NCI-H2029 (cell line): ENCODE measurements around the gene TGFB2.
A peak's percentile ranks its signal among the peaks of the same experiment; 100 is the strongest.

Experiments
- DNase-seq: peaks from one replicate; lab custom pipeline; 2025; lab: John Stamatoyannopoulos, UW

TGFB2 gene

GRCh38 chr1:218362418-218363076 is 17.4 kb downstream of the TGFB2 start:
- DNase-seq, result no peak

GRCh38 chr1:218363141-218363540 is 18.0 kb downstream of the TGFB2 start:
- no peak for DNase-seq

DNA sequence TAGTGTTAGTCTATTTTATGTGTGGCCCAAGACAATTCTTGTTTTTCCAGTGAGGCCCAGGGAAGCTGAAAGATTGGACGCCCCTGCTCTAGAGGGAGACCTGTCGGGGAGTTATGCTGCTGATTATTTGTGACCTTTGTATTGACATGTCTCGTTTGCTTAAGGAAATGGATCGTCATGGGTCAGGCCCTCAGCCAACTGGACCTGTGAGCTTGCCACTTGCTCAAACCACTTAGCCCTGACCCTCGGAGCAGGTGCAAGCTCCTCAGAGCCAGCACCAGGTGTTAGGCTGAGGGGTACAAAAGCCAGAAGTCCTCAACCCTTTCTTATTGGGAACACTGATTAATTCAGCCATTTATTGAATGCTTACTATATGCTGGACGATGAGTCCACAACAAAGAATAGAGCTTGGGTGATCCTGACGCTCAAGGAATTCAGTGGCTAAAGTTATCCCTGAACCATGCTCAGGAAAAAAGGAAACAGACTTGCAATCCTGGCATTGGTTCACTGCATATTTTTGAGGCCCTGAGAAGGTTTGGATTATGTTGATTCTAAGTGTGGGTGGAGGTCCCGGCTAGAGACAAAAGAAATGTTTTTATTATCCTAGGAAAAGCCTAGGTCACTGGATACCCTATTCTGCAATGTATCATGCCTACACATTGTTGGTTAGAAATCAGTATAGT is 19.0 kb downstream of the TGFB2 start:
- DNase-seq, result peak; percentile 24

DNA sequence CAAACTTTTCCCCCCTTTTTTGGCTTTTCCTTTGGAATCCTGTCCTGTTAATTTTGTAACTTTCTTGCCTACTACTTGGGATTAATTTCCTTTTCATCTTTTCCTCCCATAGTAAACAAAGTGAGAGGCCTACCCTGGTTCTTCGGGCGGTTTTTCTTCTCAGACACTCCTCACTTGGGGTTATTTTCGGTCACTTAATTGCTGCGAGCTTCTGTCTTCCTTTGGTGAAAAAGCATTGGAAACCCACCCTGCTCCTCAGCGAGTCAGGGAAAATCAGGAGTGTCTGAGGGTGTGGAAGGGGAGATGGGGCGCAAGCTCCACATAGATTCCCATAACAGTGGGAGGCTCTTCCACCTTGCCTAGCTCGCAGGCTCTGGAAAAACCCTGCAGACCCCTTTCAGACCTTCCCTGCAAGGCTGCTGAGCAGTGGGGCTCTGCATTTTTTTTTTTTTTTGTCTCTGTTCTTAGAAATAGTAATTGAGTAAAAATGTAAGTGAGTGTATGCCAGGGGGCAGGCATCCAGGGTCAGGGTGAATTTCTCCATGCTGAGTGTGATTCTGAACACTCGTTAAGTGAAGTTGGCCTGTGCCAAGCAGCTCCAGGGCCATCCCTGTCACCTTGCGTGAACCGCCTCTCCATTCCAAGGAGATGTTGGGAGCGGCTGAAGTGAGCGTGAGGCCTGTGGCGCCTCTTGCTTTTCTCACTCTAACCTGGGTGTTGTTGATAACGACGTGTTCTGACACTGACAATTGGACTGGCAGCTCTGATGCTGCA is 20.3 kb downstream of the TGFB2 start:
- DNase-seq, result no peak

DNA sequence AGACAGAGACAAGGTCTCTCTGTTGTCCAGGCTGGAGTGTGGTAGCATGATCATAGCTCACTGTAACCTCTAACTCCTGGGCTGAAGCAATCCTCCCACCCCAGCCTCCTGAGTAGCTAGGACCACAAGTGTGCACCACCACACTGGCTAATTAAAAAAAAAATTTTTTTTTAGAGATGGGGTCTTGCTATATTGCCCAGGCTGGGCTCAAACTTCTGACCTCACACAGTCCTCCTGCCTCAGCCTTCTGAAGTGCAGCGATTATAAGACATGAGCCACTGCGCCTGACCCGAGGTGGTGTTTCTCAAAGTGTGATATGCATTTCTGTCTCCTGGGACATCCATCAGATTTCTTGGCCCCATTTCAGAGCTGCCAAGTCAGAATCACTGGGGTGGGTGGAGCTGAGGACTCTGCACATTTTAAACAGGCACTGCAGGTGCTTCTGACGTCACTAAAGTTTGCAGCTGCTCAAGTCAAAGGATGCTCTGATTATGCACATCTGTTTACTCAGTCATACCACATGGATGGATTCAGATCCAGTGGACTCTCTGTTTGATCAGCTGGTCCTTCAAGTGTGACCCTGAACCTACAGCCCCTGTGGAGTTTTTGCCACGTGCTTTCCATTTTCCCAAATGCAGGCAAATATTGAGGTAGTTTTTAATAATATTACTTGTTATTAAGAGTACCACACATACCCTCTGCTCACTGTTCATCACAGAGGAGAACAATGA is 21.4 kb downstream of the TGFB2 start:
- peak; percentile 88 for DNase-seq

- no peak for DNase-seq
Measured at GRCh38 chr1:218367118-218367517, 22.0 kb downstream of the TGFB2 start.

DNA sequence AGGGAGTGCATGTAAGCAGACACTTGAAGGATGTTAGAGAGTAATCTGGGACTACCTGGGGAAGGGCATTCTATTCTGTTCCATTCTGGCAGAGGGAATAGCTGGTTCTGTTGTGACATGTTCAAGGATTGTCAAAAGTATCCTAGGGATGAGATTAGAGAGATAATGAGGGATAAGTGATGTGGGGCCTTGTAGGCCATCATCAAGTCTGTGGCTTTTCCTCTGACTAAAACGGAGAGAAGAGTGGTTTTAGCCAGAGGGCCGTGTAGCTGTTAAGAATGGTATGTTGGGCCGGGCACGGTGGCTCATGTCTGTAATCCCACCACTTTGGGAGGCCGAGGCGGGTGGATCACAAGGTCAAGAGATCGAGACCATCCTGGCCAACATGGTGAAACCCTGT is 23.6 kb downstream of the TGFB2 start:
- no peak for DNase-seq

GRCh38 chr1:218369688-218370511 is 24.8 kb downstream of the TGFB2 start:
- DNase-seq, result no peak

- DNase-seq, result peak; percentile 62
Measured at GRCh38 chr1:218371927-218372672, 27.0 kb downstream of the TGFB2 start.

DNA sequence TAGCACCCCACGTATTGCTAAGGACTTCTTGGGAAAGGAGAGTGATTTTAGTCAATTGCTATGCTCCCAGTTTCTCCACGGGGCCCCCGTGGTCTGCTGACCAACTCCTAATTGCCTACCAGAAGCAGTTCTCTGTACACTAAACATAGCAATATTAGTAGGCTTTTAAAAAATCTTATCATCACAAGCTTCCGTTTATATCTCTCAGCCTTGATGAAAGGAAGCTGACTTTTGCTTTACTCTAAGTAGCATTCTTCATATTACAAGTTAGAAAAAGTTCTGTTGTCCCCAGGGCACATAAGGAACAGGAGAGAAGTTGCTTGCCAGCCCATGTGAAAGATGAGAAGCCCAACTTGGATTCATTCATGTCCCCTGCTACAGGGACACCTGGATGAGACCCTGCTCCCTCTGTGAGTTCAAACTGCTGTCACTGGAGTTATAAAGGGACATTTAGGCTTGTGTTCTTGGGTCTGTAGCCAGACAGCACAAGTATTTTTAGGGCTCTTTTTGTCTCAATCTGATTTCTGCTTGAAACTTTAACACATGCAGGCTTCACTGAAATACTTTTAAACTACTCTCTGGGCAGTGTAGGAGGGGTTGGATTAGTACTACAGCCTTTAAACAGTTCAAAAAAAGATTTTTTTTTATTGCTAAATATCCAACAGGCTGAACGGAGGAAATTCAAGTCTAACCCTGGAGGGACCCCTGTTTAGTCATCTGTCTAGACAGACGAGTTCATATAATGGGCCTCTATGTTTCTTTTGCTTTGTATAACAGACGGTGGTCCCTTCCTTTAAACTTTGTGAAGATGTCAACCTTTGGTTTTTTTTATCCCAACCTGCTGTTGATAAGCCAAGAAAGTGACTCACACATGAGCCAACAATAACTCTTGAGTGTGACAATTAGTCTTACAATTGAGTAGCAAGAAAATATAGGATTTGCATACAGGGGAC is 29.5 kb downstream of the TGFB2 start:
- DNase-seq, result no peak

DNA sequence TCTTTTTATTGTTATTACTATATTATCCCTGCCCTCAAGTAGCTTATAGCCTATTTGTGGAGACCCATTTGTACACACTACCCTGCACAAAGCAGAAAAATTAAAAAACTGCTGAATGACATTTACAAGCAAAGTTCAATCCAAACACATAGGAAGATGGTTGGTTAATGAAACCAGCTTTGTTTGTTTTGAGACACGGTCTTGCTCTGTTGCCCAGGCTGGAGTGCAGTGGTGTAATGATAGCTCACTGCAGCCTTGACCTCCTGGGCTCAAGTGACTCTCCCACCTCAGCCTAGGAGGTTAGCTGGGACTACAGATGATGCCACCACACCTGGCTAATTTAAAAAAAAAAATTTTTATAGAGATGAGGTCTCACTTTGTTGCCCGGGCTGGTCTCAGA is 31.6 kb downstream of the TGFB2 start:
- no peak for DNase-seq

DNA sequence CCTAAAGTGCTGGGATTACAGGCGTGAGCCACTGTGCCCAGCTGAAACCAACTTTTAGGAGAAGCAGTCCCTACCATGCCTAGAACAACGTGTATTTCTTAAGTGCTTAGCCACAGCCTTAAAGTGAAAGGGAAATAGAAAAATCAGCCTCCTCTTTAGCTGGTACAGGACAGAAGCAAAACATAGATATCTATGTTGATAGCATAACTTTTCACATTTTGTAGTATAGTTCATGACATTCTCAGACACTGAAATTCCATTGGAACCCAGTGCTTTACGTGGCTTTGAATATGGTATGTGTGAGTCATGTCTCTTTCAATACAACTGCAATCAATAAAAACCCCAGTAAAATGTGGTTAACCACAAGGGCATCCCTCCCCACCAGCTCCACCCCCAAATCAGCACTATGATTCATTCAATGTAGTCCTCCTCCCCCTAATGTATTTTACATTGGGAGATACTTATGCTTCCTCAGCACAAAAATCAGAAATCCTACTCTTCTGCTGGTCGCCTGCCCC is 32.1 kb downstream of the TGFB2 start:
- DNase-seq, result no peak

- DNase-seq, result peak; percentile 16
Measured at GRCh38 chr1:218380125-218380977, 35.2 kb downstream of the TGFB2 start.

DNA sequence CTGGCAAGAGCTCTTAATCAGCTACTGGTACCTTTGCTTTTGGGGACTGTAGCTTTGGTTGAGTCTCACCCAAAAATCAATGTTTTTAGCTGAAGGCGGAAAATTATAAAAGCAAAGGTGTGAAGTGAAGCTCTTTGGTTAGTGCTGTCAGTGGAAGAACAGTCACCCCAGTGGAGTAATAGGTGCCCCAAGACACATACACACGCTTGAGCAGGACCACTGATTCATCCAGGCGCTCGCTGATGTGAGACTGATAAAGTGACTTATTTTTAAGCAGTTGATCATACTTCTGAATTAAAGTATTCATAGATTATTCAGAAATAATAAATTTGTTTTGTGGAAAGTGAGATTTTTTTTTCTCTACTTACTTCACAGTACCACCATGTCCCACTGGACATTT is 37.1 kb downstream of the TGFB2 start:
- DNase-seq, result no peak

DNA sequence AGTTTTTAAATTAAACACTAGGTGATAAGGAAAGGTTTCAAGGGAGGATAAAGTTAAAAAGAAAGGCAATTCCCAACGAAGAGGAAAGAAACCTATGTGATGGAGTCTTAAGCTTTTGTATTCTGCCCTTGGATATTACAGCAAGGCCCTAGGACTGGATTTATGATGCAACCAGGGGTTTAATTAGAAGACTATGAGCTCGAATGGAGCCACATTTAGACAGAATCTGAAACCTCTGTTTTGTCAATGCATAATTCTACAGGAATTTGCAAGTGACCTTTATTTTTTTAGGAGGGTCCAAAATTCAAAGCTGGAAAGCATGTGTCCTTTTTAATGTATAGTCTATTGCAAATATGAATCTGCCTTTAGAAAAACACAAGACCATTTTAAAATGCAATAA is 37.9 kb downstream of the TGFB2 start:
- DNase-seq, result no peak

- no peak for DNase-seq
Measured at GRCh38 chr1:218383681-218384080, 38.5 kb downstream of the TGFB2 start.

GRCh38 chr1:218384581-218384993 is 39.5 kb downstream of the TGFB2 start:
- DNase-seq, result peak; percentile 76

DNA sequence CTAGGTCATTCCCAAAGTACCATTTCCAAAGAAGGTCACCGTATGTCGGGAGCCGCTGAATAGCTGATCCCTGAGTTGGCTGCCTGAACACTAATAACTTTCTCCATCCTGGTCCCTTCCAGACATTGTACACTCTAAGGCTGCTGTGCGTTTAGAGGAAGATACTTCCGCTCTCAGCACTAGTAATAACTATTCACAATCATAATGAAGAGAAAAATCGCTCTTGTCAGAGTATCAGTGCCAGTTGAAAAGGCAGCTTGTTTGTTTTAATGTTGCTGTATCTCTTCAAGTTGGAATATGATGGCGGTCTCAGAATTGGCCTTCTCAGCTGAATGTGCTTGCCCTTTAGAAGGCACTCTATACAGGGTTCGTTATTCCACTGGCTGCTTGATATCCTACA is 43.5 kb downstream of the TGFB2 start:
- no peak for DNase-seq
